Upper lobe of left lung (tissue), 6 donors: ENCODE data around the gene PIAS2. TPM values are rescaled to one million over a fixed set of nuclear protein-coding genes. Genes with fewer than 3 reads are reported as not detected.

Source experiments
- ATAC-seq, 2 donors: fragments of 200-7000 bp; cut with Tn5 transposase; one replicate each; pipeline ENCODE4 v1.9.1; 2022; ENCODE audit warnings: mild to moderate bottlenecking in 2 of 2, moderate library complexity in 2 of 2; ENCODE audit not compliant: low FRiP score in 2 of 2
- DNase-seq, 2 donors: peaks; one replicate each; pipeline ENCODE4 v3.0.0-alpha.2; 2019 to 2020
- H3K27ac ChIP-seq, 4 donors: fragments of 200-600 bp; sonication (generic); one replicate each; pipeline ENCODE4 v1.5.1; 2016 to 2019
- H3K27me3 ChIP-seq, 4 donors: fragments of 200-600 bp; sonication (generic); one replicate each; pipeline ENCODE4 v1.5.1; 2017 to 2019
- H3K36me3 ChIP-seq, 4 donors: fragments of 200-600 bp; sonication (generic); one replicate each; pipeline ENCODE4 v1.5.1; 2016 to 2019
- H3K4me1 ChIP-seq, 4 donors: fragments of 200-600 bp; sonication (generic); one replicate each; pipeline ENCODE4 v1.5.1; 2018 to 2019
- H3K4me3 ChIP-seq, 4 donors: fragments of 200-600 bp; sonication (generic); one replicate each; pipeline ENCODE4 v1.5.1; 2017 to 2019; ENCODE audit warnings: mild to moderate bottlenecking in 2 of 4, moderate library complexity in 1 of 4
- H3K9me3 ChIP-seq, 4 donors: fragments of 200-600 bp; sonication (generic); one replicate each; pipeline ENCODE4 v1.5.1; 2018 to 2019
- CTCF ChIP-seq, 6 experiments: fragments of 450-650 bp in 4 of 6; fragments of 200-600 bp in 2 of 6; sonication (generic) in 2 of 6; IDR thresholded peaks; one replicate each; pipeline ENCODE4 v1.5.1; 2016 to 2019; ENCODE audit warnings: antibody characterized with exemption in 6 of 6
- EP300 ChIP-seq, 4 donors: sonication (generic); formaldehyde crosslinking; IDR thresholded peaks; one replicate each; pipeline ENCODE4 v1.5.1; 2017; ENCODE audit warnings: antibody characterized with exemption in 4 of 4, control low read depth in 2 of 4
- POLR2A ChIP-seq, 4 donors: fragments of 450-650 bp; IDR thresholded peaks; one replicate each; pipeline ENCODE4 v1.5.1; 2016 to 2017; ENCODE audit warnings: antibody characterized with exemption in 4 of 4, mild to moderate bottlenecking in 2 of 4
- POLR2AphosphoS5 ChIP-seq, 2 donors: sonication (generic); formaldehyde crosslinking; IDR thresholded peaks; one replicate each; pipeline ENCODE4 v1.5.1; 2017; ENCODE audit warnings: antibody characterized with exemption in 2 of 2
- WGBS, 2 donors: methylation state at CpG; one replicate each; pipeline ENCODE4 v1.1.5; 2017 to 2018; 5-methylcytosine and 5-hydroxymethylcytosine counted together
- total RNA-seq, 6 donors: library from RNA; depleted of rRNA in 4 of 6; stranded (reverse); fragments of >200 nt in 4 of 6; gene quantifications; one replicate each; pipeline versions ENCODE4 v1.1.0 to v1.2.1, GENCODE V29; 2016 to 2021
- donor health status: DM: no; HTN: no; CAD: no; lungs with moderate emphysema.
- donor health status: DM: no; HTN: yes; CAD: no; lungs with severe emphysema.

PIAS2 gene
- total RNA-seq, 6 donors from 2014 or later, result 18.4 to 33.5 (median 30.4) TPM

GRCh38 chr18:46899274-46899948, 17.9 kb downstream of the PIAS2 start:
- H3K4me3 ChIP-seq, result no peak overlapping the region
- no peak overlapping the region for H3K27ac ChIP-seq
- ATAC-seq, result no peak
- no peaks in the 10 kb centered on the region for H3K36me3 ChIP-seq
- no peaks in the 10 kb centered on the region for H3K27me3 ChIP-seq
- no peaks in the 10 kb centered on the region for H3K4me1 ChIP-seq
- no peaks in the 10 kb centered on the region for H3K9me3 ChIP-seq
- TF ChIP-seq POLR2A (IDR thresholded peaks at IDR 0.05) (no peak), EP300 (IDR thresholded peaks at IDR 0.05) (no peak), POLR2AphosphoS5 (IDR thresholded peaks at IDR 0.05) (no peak), CTCF (IDR thresholded peaks at IDR 0.05) (no peak)
- no peak for DNase-seq
- WGBS, 2 donors, result 69 to 71% methylated on average over 2 of the region's 2 CpGs

DNA sequence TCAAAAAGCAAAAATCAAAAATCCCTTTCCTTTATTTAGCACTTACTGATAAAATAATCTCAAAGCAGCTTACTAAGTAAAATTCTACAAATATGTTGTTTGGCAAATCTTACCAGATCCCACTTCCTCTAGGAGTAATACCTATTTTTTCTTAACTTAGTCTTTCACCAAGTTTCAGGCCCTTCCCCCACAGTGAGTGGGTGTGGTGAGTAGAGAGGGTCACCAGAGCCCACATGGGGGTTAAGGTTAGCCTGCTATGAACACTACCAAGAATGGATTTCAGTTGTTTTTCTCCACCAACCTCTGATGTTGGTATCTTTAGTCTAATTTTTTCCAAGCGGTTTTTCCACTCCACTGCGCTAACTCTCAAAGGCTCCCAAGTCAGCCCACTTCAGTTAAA, 23.2 kb downstream of the PIAS2 start:
- no peak for TF ChIP-seq POLR2A (IDR thresholded peaks at IDR 0.05)
- no peak for TF ChIP-seq POLR2AphosphoS5 (IDR thresholded peaks at IDR 0.05)
- TF ChIP-seq EP300 (IDR thresholded peaks at IDR 0.05), result no peak
- no peak for TF ChIP-seq CTCF (IDR thresholded peaks at IDR 0.05)
- H3K36me3 ChIP-seq, result peaks cover 0 to 16% (median 5%) of the 10 kb centered on the region in 4 donors
- ATAC-seq (no peak), DNase-seq (no peak)
- no peak overlapping the region for H3K27ac ChIP-seq
- no peak overlapping the region for H3K4me3 ChIP-seq
- peaks cover 0 to 4% (median 3%) of the 10 kb centered on the region in 4 donors for H3K9me3 ChIP-seq
- H3K27me3 ChIP-seq, result no peaks in the 10 kb centered on the region
- peaks cover 0 to 7% (median 0%) of the 10 kb centered on the region in 4 donors for H3K4me1 ChIP-seq
- 96 to 97% methylated on average over 2 of the region's 2 CpGs for WGBS, 2 donors

GRCh38 chr18:46893360-46893759, 23.9 kb downstream of the PIAS2 start:
- H3K4me1 ChIP-seq, result peaks cover 0 to 7% (median 0%) of the 10 kb centered on the region in 4 donors
- peaks cover 3 to 10% (median 7%) of the 10 kb centered on the region in 4 donors for H3K9me3 ChIP-seq
- no peak for TF ChIP-seq POLR2A (IDR thresholded peaks at IDR 0.05)
- TF ChIP-seq CTCF (IDR thresholded peaks at IDR 0.05), result no peak
- no peak for TF ChIP-seq POLR2AphosphoS5 (IDR thresholded peaks at IDR 0.05)
- no peak for TF ChIP-seq EP300 (IDR thresholded peaks at IDR 0.05)
- H3K27ac ChIP-seq, result no peak overlapping the region
- H3K4me3 ChIP-seq, result no peak overlapping the region
- DNase-seq (no peak), ATAC-seq (no peak)
- 54 to 83% methylated on average over 1 of the region's 1 CpG for WGBS, 2 donors
- peaks cover 3 to 23% (median 7%) of the 10 kb centered on the region in 4 donors for H3K36me3 ChIP-seq
- no peaks in the 10 kb centered on the region for H3K27me3 ChIP-seq

DNA sequence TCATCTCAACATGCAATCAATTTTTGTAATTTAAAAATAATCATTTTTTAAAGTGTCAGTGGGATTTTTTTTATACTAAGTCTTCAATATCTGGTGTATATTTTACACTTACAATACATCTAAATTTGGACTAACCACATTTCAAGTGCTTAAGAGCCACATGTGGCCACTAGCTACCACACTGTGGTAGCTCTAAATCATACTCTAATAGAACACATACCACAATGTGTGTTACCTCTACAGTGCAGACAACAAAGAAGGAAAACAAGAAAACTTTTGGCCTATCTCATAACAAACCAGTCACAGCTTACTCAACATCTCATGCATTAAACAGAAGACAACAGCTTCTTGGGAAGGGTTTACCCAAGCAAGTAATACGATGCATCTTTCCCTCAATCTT, 24.5 kb downstream of the PIAS2 start:
- peaks cover 3 to 14% (median 8%) of the 10 kb centered on the region in 4 donors for H3K9me3 ChIP-seq
- H3K4me1 ChIP-seq, result peaks cover 0 to 7% (median 0%) of the 10 kb centered on the region in 4 donors
- H3K27me3 ChIP-seq, result no peaks in the 10 kb centered on the region
- H3K27ac ChIP-seq, result no peak overlapping the region
- no peak overlapping the region for H3K4me3 ChIP-seq
- no peak for TF ChIP-seq EP300 (IDR thresholded peaks at IDR 0.05)
- no peak for TF ChIP-seq CTCF (IDR thresholded peaks at IDR 0.05)
- no peak for TF ChIP-seq POLR2AphosphoS5 (IDR thresholded peaks at IDR 0.05)
- no peak for TF ChIP-seq POLR2A (IDR thresholded peaks at IDR 0.05)
- ATAC-seq (no peak), DNase-seq (no peak)
- WGBS, 2 donors, result 92 to 96% methylated on average over 1 of the region's 1 CpG
- H3K36me3 ChIP-seq, result peaks cover 3 to 24% (median 8%) of the 10 kb centered on the region in 4 donors
